ENCODE measurements around the gene ANXA4.

Gene ANXA4

DNA sequence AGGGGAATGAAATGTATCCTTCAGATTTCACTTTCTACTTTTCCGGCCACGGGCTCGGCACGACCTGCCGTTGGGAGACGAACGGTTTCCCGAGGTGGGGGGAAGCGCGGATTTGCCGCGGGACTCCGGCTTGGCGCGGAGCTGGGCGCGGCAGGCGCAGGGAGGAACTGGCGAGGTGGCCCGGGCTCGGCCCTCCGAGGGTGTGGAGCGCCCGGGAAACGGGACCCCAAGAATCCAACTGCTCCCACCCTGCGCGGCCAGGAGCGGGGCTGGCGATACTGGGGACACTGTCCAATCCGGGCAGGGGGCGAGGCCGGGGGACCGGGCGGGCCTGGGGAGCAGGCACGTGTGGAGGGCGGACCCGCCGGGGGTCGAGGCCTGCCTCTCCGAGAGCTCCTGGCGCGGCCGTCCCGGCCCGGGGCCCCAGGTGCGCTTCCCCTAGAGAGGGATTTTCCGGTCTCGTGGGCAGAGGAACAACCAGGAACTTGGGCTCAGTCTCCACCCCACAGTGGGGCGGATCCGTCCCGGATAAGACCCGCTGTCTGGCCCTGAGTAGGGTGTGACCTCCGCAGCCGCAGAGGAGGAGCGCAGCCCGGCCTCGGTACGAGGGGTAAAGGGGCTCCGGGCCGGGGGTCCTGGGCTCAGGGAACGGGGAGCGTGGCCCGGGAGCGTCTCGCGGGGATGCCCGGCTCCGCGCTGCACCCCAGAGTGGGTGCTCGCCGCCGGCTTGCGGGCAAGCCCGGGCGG lies at the start of gene ANXA4:
Gene ANXA4, plus strand, starts transcription at position 560 of the 747 bp plus-strand sequence. CDS start 39,432 bp downstream, outside the sequence.
- TF ChIP-seq, protein P1, sequence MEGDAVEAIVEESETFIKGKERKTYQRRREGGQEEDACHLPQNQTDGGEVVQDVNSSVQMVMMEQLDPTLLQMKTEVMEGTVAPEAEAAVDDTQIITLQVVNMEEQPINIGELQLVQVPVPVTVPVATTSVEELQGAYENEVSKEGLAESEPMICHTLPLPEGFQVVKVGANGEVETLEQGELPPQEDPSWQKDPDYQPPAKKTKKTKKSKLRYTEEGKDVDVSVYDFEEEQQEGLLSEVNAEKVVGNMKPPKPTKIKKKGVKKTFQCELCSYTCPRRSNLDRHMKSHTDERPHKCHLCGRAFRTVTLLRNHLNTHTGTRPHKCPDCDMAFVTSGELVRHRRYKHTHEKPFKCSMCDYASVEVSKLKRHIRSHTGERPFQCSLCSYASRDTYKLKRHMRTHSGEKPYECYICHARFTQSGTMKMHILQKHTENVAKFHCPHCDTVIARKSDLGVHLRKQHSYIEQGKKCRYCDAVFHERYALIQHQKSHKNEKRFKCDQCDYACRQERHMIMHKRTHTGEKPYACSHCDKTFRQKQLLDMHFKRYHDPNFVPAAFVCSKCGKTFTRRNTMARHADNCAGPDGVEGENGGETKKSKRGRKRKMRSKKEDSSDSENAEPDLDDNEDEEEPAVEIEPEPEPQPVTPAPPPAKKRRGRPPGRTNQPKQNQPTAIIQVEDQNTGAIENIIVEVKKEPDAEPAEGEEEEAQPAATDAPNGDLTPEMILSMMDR (IDR thresholded peaks at IDR 0.05; ENCODE audit: low read depth, low read length): no peak
- peak within 1 kb of the TSS; percentile 79 for H3K4me3 ChIP-seq (ENCODE audit: low read depth, low read length)

DNA sequence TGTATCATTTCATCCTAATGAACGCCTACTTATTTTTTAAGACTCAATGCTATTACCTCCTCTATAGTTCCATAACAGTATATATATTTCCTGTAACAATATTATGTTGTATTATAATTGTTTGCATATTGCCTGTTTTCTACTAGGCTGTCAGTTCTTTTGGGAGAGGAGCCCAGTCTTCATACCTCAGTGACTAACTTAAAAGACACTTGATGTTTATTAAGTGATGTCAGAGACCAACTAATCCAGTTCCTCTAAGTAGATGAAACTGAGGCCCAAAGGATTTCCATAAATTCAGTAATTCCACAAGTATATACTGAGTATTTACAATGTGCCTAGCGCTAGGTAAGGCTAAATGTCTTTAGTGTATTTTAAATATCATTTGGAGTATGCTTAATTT lies 49.5 kb upstream of the ANXA4 start:
- TF ChIP-seq, protein P1 (IDR thresholded peaks at IDR 0.05; ENCODE audit: low read depth, low read length): no peak
- no peak overlapping the region for H3K4me3 ChIP-seq (ENCODE audit: low read depth, low read length)

DNA sequence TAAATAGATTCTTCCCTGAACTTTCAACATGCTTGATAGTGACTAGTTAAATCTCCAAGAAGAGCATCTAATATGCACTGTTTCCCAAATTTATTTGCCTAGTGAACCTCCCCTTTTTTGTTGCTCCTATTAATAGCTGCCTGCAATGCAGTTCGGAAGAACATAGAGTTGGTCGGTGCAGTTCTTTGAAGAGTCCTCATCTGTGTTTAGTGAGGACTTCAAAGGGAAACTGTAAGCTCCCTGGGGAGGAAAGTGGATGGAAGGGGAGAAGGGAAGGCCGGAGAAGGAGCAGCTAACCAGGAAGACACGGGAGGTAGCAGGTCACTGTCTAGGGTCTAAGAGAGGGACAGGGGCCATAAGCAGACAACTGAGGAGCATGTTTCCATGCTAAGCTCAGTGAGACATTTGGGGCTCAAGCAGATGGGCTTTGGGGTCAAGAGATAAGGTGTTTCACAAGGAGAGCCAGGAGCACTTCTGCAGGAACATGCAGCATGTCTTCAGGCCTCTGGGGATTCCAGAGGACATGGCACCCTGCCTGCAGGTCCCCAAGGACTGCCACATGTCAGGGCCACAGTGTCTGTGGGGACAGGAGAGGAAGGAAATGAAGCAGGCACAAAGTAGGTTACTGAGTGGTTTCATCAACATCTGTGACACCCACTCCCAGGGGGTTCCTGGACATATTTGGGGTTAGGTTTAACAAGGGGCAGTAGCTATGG lies 48.7 kb upstream of the ANXA4 start:
- TF ChIP-seq, protein P1 (IDR thresholded peaks at IDR 0.05; ENCODE audit: low read depth, low read length): no peak
- H3K4me3 ChIP-seq (ENCODE audit: low read depth, low read length): no peak overlapping the region

DNA sequence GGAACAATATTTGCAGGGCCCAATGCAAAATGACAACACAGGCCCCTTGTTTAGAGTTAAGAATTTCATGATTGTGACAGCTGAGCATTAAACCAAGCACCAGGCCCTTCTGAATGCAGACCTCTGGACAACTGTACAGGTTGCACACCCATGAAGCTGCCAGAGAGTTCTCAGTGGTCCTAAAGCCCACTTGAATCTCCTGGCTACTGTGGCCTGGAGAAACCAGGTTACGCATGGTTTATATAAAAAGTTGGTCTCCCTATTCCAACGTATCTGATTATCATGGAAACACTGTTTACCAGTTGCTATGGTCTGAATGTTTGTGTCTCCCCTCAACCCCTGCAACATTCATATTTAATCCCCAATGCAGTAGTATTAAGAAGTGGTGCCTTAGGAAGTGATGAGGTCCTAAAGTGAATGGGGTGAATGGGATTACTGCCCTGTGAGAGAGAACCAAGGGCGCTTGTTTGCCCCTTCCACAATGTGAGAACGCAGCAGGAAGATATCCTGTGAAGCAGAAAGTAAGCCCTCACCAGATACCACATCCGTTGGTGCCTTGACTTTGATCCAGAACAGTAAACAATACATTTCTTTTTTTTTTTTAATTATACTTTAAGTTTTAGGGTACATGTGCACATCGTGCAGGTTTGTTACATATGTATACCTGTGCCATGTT lies 48.0 kb upstream of the ANXA4 start:
- TF ChIP-seq, protein P1 (IDR thresholded peaks at IDR 0.05; ENCODE audit: low read depth, low read length): no peak
- no peak overlapping the region for H3K4me3 ChIP-seq (ENCODE audit: low read depth, low read length)

DNA sequence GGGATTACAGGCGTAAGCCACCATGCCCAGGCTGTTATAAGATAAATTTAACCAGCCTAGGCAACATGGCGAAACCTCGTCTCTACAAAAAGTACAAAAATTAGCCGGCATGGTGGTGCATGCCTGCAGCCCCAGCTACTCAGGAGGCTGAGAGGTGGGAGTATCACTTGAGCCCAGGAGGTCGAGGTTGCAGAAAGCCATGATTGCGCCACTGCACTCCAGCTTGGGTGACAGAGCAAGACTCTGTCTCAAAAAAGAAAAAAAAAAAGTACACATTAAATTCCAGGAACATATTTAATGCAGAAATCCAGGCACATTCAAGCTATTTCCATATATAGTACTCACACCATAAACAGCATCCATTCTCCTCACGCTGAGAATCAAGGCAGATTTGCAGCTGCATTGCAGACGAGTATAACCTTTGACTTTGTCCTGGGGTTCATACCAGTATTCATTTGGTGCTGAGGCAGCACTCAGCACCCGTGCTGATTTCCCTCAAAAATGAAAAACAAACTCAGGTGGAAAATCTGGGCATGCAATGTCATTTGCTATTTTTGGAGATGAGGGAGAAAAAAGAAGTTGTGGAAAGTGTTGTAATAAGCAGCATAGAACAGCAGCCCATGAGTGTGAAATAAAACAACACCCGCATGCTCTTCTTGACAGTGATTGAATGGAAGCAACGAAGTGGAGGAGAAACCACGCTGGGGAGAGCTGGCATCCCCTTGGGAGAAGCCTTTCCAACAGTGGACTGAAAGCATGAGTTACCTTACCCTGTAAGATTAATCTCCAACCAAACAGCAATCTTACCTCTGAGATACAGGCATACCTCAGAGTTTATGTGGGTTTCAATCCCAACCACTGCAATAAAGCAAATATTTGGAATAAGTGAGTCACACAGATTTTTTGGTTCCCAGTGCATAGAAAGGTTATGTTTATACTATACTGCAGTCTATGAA lies 46.8 kb upstream of the ANXA4 start:
- no peak overlapping the region for H3K4me3 ChIP-seq (ENCODE audit: low read depth, low read length)
- TF ChIP-seq, protein P1 (IDR thresholded peaks at IDR 0.05; ENCODE audit: low read depth, low read length): no peak

DNA sequence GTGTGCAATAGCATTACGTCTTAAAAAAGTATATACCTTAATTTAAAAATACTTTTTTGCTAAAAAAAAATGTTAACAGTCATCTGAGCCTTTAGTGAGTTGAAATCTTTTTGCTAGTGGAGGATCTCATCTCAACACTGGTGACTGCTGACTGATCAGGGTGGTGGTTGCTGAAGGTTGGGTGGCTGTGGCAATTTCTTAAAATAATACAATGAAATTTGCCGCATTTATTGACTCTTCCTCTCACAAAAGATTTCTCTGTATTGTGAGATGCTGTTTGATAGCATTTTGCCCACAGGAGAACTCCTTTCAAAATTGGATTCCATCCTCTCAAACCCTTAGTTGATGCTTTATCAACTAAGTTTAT lies 46.1 kb upstream of the ANXA4 start:
- TF ChIP-seq, protein P1 (IDR thresholded peaks at IDR 0.05; ENCODE audit: low read depth, low read length): no peak

More for the DNA sequence above, 46.1 kb upstream of the ANXA4 start:
- H3K4me3 ChIP-seq (ENCODE audit: low read depth, low read length): no peak overlapping the region
